ENCODE data around the gene UGT2A2. TPM values are rescaled to one million over a fixed set of nuclear protein-coding genes. Genes with fewer than 3 reads are reported as not detected.

Gene UGT2A2
- total RNA-seq, 1 donor from 2014 or later = not detected

DNA sequence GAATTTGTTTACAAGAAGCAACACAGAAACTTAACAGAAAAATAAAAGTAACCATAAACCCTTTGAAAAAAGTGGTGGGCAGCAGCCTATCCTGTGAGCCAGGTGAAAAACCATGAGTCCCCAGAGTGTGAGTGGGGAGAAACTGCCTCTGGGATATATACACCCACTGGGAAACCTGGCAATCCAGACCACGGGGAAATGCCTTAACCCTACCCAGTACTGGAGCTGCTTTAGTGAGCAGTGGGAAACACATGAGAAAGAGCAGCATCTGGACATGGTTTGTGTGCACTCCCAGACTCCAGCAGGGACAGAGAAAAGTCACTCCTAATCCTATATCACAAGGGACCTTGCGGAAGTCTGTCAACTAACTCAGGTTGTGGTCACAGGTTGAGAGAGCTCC is 39.4 kb downstream of the UGT2A2 start:
- Mint-ChIP-seq H3K4me1 (ENCODE audit: unreplicated experiment) (no peaks in the 10 kb centered on the region), H3K27ac (ENCODE audit: unreplicated experiment) (no peak overlapping the region), H3K4me3 (ENCODE audit: unreplicated experiment) (no peak overlapping the region), H3K9me3 (ENCODE audit: unreplicated experiment) (no peaks in the 10 kb centered on the region), H3K27me3 (ENCODE audit: unreplicated experiment) (peaks cover 2% of the 10 kb centered on the region), H3K36me3 (ENCODE audit: low read depth, unreplicated experiment) (no peaks in the 10 kb centered on the region)
- DNase-seq (ENCODE audit: low spot score) = no peak
- TF ChIP-seq, protein P1, sequence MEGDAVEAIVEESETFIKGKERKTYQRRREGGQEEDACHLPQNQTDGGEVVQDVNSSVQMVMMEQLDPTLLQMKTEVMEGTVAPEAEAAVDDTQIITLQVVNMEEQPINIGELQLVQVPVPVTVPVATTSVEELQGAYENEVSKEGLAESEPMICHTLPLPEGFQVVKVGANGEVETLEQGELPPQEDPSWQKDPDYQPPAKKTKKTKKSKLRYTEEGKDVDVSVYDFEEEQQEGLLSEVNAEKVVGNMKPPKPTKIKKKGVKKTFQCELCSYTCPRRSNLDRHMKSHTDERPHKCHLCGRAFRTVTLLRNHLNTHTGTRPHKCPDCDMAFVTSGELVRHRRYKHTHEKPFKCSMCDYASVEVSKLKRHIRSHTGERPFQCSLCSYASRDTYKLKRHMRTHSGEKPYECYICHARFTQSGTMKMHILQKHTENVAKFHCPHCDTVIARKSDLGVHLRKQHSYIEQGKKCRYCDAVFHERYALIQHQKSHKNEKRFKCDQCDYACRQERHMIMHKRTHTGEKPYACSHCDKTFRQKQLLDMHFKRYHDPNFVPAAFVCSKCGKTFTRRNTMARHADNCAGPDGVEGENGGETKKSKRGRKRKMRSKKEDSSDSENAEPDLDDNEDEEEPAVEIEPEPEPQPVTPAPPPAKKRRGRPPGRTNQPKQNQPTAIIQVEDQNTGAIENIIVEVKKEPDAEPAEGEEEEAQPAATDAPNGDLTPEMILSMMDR (IDR thresholded peaks at IDR 0.05; ENCODE audit: unreplicated experiment) = no peak

DNA sequence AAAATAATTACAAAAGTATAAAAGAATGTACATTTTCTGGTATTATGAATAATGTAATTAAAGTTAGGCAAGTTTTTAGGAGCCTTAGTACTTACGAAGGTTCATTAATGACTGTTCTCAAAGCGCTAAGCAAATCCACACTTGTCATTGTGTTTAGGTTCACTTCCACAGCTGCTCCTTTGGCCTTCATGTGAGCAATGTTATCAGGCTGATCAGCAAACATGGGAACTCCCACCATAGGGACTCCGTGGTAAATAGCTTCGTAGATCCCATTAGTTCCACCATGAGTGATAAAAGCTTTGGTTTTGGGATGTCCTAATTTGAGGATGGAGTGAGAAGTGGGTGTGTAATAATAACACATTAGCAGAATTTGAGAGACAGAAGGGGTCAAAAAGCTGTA is 45.1 kb downstream of the UGT2A2 start:
- Mint-ChIP-seq H3K4me1 (ENCODE audit: unreplicated experiment) (peaks cover 2% of the 10 kb centered on the region), H3K36me3 (ENCODE audit: low read depth, unreplicated experiment) (no peaks in the 10 kb centered on the region), H3K27me3 (ENCODE audit: unreplicated experiment) (no peaks in the 10 kb centered on the region), H3K27ac (ENCODE audit: unreplicated experiment) (no peak overlapping the region), H3K4me3 (ENCODE audit: unreplicated experiment) (no peak overlapping the region), H3K9me3 (ENCODE audit: unreplicated experiment) (no peaks in the 10 kb centered on the region)
- DNase-seq (ENCODE audit: low spot score) = no peak
- TF ChIP-seq, protein P1 (IDR thresholded peaks at IDR 0.05; ENCODE audit: unreplicated experiment) = no peak

DNA sequence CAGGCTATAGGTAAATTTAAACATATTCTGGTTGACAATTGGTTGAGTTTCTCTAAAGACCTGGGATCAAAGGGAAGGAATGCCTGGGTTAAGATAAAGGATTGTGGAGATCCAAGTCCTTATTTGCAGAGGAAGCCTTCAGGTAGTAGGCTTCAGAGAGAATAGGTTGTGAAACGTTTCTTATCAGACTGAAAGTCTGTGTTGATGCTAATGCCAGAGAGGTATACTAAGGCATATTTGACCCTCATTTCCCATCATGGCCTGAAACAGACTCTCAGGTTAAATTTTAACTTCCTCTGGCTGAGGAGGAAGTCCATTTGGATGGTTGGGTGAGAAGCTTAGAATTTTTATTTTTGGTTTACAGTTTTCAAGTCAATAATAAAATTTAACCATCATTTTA is 48.1 kb downstream of the UGT2A2 start:
- no peak overlapping the region for H3K4me3 Mint-ChIP-seq (ENCODE audit: unreplicated experiment)
- H3K4me1 Mint-ChIP-seq (ENCODE audit: unreplicated experiment) = peaks cover 2% of the 10 kb centered on the region
- H3K36me3 Mint-ChIP-seq (ENCODE audit: low read depth, unreplicated experiment) = no peaks in the 10 kb centered on the region
- TF ChIP-seq, protein P1 (IDR thresholded peaks at IDR 0.05; ENCODE audit: unreplicated experiment) = no peak
- no peak overlapping the region for H3K27ac Mint-ChIP-seq (ENCODE audit: unreplicated experiment)
- no peak for DNase-seq (ENCODE audit: low spot score)
- no peaks in the 10 kb centered on the region for H3K27me3 Mint-ChIP-seq (ENCODE audit: unreplicated experiment)
- no peaks in the 10 kb centered on the region for H3K9me3 Mint-ChIP-seq (ENCODE audit: unreplicated experiment)

DNA sequence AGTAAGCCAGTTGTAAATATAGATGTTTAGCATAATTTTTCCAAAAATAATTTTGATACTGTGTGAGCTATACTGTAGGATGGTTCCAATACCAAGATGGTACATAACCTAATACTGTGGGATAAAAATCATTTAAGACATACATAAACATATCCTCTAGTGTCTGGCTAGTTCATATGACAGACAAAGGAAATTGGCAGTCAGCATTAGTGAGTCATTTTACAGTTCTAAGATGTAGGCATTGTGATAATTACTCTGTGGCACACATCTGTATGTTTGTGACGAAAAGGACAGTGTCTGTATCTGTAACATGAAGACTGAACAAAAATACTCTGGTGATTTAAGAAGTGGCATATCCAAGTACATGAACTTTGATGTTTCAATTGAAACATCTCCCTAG is 49.6 kb downstream of the UGT2A2 start:
- no peak overlapping the region for H3K27ac Mint-ChIP-seq (ENCODE audit: unreplicated experiment)
- TF ChIP-seq, protein P1 (IDR thresholded peaks at IDR 0.05; ENCODE audit: unreplicated experiment) = no peak
- H3K27me3 Mint-ChIP-seq (ENCODE audit: unreplicated experiment) = no peaks in the 10 kb centered on the region
- H3K4me1 Mint-ChIP-seq (ENCODE audit: unreplicated experiment) = peaks cover 2% of the 10 kb centered on the region
- H3K36me3 Mint-ChIP-seq (ENCODE audit: low read depth, unreplicated experiment) = no peaks in the 10 kb centered on the region
- H3K9me3 Mint-ChIP-seq (ENCODE audit: unreplicated experiment) = no peaks in the 10 kb centered on the region
- DNase-seq (ENCODE audit: low spot score) = no peak
- H3K4me3 Mint-ChIP-seq (ENCODE audit: unreplicated experiment) = no peak overlapping the region

DNA sequence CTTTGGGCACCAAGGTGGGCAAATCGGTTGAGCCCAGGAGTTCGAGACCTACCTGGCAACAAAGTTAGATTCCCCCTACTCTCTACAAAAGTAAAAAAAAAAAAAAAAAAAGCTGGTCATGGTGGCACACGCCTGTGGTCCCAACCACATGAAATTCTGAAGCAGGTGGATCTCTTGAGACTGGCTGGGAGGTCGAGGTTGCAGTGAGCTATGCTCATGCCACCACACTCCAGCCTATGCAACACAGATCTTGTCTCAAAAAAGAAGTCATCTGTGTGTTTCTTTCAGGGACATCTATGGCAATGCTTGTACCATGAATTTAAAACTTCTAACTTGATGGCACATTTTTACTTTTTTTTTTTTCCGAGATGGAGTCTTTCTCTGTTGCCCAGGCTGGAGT is 55.3 kb downstream of the UGT2A2 start:
- Mint-ChIP-seq H3K4me1 (ENCODE audit: unreplicated experiment) (no peaks in the 10 kb centered on the region), H3K9me3 (ENCODE audit: unreplicated experiment) (no peaks in the 10 kb centered on the region), H3K27me3 (ENCODE audit: unreplicated experiment) (no peaks in the 10 kb centered on the region), H3K4me3 (ENCODE audit: unreplicated experiment) (no peak overlapping the region), H3K36me3 (ENCODE audit: low read depth, unreplicated experiment) (no peaks in the 10 kb centered on the region), H3K27ac (ENCODE audit: unreplicated experiment) (no peak overlapping the region)
- TF ChIP-seq, protein P1 (IDR thresholded peaks at IDR 0.05; ENCODE audit: unreplicated experiment) = no peak
- no peak for DNase-seq (ENCODE audit: low spot score)
